ENCODE measurements around the gene RTKN2.
"Not testable (repeated sequence)": the region's sequence is repeated elsewhere in the genome, so short reads cannot be mapped to it uniquely, and the experiment has no call there.

The RTKN2 gene

GRCh38 chr10:62259456-62259855, 9.2 kb downstream of the RTKN2 start:
- DNase-seq (ENCODE audit: low spot score) = no peak

DNA sequence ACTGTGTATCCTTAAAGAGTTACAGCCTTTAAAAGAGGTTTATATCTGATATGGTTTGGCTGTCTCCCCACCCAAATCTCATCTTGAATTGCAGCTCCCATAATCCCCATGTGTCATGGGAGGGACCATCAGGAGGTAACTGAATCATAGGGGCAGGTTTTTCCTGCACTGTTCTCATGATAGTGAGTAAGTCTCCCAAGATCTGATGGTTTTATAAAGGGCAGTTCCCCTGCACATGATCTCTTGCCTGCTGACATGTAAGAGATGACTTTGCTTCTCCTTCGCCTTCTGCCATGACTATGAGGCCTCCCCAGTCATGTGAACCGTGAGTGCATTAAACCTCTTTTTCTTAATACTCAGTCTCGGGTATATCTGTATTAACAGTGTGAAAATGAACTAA, 9.7 kb downstream of the RTKN2 start:
- DNase-seq (ENCODE audit: low spot score) = no peak

GRCh38 chr10:62253704-62254103, 14.9 kb downstream of the RTKN2 start:
- DNase-seq (ENCODE audit: low spot score) = no peak

GRCh38 chr10:62252051-62252450, 16.6 kb downstream of the RTKN2 start:
- DNase-seq (ENCODE audit: low spot score) = no peak

DNA sequence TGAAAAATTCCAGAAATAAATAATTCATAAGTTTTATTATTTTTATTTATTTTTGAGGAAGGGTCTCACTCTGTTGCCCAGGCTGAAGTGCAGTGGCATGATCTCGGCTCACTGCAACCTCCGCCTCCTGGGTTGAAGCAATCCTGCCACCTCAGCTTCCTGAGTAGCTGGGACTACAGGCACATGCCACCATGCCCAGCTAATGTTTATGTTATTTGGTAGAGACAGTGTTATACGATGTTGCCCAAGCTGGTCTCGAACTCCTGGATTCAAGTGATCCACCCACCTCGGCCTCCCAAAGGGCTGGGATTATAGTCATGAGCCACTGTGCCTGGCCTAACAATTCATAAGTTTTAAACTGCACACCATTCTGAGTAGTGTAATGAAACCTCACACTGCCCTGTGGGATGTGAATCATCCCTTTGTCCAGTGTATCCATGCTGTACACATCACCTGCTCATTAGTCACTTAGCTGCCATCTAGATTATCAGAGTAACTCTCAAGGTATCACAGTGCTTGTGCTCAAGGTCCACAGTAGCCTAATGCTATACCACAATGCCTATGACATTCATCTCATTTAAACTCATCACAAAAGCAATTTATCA, 17.9 kb downstream of the RTKN2 start:
- DNase-seq (ENCODE audit: low spot score) = no peak

- no peak for DNase-seq (ENCODE audit: low spot score)
Observed at GRCh38 chr10:62249957-62250356, 18.7 kb downstream of the RTKN2 start.

DNA sequence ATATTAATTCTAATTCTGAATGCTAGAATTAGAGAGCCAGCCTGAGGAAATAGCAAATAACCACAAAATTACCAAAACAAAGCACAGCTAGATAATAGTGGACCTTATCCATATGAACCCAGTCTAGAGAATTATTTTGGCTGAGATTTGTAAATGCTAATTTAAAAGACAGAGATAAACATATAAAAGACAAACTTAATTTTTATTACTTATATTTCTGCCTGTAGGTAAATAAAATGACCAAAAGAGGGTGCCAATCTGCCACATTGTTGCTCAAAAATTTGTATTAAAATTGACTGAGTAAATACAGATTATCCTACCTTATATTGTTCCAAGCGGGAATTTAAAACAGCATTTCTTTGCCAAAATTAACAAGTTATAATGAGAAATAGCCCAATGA, 20.2 kb downstream of the RTKN2 start:
- peak; percentile 23 for DNase-seq (ENCODE audit: low spot score)

DNA sequence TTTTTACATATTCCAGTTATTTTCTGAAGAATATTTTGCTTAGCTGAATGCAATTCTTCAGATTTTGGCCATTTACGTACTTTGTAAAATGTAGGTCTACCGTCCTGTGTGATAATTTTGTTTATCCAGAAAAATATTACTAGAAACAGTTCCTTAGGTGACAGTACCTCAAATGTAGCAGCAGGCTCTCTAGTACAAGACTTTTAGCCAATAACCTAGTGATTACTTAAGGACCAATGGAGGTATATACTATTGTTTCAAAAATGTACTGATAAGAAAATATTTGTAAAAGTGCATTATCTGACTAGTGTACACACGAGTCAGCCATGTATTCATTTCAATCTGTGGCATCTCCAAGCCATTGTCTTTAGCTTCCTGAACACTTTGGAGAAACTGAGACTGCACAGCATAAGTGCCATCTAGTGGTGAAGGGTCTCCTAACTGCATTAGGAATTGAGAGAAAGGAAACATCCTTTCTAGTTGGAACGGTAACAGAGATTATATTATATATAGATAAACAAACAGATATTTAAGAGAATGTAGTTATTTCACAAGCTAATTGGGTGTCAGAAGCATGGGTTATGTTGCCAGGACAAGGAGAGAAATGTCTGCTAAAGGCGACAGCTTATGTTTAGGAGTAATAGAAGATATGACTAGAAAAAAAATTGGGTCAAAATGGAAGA, 23.7 kb downstream of the RTKN2 start:
- peak; percentile 40 for DNase-seq (ENCODE audit: low spot score)

- no peak for DNase-seq (ENCODE audit: low spot score)
Observed at GRCh38 chr10:62244088-62244487, 24.6 kb downstream of the RTKN2 start.

- DNase-seq (ENCODE audit: low spot score) = no peak
Observed at GRCh38 chr10:62243647-62243997, 25.0 kb downstream of the RTKN2 start.

DNA sequence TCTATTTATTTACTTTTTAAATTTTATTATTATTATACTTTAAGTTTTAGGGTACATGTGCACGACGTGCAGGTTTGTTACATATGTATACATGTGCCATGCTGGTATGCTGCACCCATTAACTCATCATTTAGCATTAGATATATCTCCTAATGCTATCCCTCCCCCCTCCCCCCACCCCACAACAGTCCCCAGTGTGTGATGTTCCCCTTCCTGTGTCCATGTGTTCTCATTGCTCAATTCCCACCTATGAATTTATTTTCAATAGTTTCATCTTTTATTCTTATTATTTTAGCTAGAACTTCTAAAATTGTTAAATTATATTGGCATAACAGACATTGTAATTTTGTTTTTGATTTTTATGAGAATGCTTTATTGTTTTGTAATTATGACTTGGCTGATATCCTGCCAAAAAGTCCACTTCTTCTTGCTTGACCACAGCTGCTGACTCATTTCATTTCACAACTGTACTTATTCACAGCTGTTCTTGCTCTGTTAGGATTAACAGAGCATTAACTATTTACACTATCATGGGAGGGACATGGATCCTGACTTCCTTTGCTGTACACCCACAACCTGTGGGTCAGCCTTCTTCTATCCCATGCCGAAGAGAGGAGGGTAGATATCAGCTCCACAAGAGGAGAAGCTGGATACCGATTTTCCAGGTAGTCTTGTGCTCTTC, 25.5 kb downstream of the RTKN2 start:
- DNase-seq (ENCODE audit: low spot score) = peak; percentile 68

- DNase-seq (ENCODE audit: low spot score) = not testable (repeated sequence)
Observed at GRCh38 chr10:62241521-62241920, 27.1 kb downstream of the RTKN2 start.

GRCh38 chr10:62239994-62240393, 28.6 kb downstream of the RTKN2 start:
- no peak for DNase-seq (ENCODE audit: low spot score)

DNA sequence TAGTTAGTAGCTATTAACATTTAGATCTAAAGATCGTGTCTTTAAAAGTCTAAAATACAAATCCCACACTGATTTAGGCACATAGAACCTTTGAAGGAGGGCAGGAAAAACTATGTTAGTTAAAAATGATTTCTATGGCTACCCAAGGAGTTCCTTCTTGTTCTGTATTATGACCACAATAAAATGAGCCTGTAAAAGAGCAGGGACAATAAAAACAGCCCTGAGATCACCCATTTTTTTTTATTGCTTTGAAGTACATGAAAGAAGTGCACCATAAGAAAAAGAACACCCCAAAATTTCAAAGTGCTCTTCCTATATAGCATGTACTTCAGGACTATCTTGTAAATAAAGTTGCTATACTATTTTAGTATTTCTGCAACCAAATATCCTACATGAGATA, 29.8 kb downstream of the RTKN2 start:
- DNase-seq (ENCODE audit: low spot score) = no peak

GRCh38 chr10:62237966-62238365, 30.7 kb downstream of the RTKN2 start:
- DNase-seq (ENCODE audit: low spot score) = no peak

- no peak for DNase-seq (ENCODE audit: low spot score)
Observed at GRCh38 chr10:62237506-62237905, 31.1 kb downstream of the RTKN2 start.

GRCh38 chr10:62234077-62234605, 34.5 kb downstream of the RTKN2 start:
- no peak for DNase-seq (ENCODE audit: low spot score)

DNA sequence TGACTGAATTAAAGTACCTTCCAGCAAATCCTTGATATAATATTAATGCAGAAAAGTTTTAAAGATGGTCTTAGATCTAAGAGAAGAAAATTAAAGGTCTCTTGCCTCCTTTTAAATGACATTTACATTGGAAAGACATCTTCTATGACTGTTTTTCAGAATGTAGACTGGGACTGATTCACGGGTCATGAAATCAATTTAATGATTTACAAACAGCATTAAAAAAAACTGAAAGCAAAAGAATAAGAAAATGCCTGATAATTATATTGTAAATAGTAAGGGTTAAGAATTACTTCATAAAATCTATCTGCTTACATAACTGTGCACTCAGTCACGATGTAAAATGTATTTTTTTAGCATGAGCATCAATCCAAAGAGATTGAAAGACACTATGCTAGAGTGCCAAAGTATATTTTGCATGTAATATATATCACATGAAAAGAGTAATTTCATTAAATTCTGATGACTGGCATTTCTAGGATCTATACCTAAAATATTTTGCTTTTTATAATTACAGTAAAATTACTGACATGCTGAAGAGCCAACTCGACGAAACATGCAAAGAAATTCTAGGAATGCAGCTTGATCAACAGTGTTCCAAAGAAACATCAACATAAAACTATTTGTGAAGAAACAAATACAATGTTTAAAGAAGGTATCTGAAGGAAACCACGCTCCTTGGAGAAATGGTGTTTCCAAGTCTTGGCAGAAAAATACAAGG, 35.1 kb downstream of the RTKN2 start:
- peak; percentile 20 for DNase-seq (ENCODE audit: low spot score)

DNA sequence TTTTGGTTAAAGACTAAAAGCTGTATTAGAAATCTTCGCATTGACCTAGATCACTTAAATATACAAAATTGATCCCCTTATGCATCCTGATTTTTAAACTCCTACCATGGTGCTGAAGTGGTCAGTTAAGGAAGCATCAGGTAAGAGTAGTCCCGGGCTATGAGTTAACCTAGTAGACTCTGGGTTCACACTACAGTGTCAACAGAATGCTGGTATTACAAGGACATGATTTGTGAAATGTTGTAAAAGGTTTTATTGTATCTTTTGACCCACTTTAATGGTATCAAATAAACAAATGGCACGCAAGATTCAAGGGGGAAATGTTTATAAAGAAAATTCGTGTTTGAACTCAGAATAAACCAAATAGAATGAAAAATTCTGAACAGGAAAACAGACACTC, 36.8 kb downstream of the RTKN2 start:
- no peak for DNase-seq (ENCODE audit: low spot score)

DNA sequence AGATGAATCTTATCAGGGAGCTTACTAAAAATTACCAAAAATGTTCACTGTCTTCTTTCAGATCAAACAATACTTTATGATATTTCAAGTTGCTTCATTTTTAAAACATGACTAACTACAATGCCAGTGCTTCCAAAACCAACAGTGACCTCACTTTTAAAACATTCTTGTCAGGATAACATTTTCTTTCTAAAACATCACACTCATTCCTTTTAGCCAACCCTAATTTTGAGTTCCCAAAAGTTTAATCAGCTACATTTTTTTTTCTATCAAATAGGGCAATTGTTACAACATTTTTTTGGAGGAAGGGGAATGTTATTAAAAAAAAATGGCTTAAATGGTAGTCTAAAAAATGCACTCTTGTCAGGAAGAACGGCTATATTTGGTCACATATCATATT, 37.3 kb downstream of the RTKN2 start:
- DNase-seq (ENCODE audit: low spot score) = peak; percentile 72

DNA sequence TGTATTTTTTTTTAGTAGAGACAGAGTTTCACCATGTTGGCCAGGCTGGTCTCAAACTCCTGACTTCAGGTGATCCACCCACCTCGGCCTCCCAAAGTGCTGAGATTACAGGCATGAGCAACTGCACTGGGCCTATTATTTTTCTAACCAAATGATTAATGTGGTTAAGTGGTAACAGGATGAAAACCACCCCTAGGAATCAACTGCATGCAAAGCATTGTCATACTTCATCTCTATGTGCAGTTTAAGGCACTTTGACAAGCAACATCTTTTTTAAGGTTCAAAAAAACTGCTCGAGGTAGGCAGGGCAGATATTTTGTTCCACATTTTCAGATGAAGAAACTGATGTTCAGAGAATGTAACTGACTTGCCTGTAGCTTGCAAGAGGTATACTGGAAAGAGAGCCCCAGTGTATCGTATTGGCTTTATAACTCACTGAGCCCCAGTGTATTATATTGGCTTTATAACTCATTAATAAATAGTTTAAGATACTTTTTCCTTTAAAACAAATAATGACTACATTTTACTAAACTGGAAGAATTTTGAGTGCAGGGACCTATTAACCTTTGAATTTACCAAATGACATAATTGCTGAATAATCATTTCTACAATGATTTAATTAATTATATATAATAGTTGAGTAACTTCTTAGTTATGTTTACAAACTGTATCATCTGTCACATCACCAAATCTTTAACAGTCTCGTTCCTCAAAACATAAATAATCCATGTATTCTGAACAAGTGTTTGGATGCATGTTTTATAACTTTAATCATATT, 38.1 kb downstream of the RTKN2 start:
- DNase-seq (ENCODE audit: low spot score) = peak; percentile 20

DNA sequence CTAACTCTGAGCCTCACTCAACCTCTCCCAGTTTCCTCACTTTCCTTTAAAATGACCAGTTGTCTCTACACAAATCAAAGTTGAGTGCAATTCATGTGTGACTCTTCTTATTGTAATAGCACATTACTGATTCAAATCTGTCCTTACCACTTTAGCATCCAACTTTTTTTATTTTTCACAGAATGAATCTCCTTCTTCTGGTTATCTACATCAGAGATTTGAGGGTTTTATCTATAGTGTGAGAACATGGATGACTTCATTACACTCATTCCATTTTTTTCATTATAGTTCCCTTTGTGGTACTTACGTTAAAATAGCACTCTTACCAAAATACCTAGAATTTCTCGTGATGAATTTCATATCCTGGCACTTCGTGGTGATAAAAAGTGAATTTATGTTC, 43.3 kb downstream of the RTKN2 start:
- DNase-seq (ENCODE audit: low spot score) = no peak
